Caco-2 (cell line): ENCODE results near the gene MED29. TPM values are rescaled to one million over a fixed set of nuclear protein-coding genes. Genes with fewer than 3 reads are reported as not detected.

ENCODE experiments used
- BruUV-seq: library from RNA; stranded (reverse); fragments of 400-500 nt; replicated peaks from 2 replicates; lab custom pipeline; 2021; lab: Mats Ljungman, UMichigan
- CTCF ChIA-PET: fragments of 300-600 bp; sonication (Branson Sonifier 250); formaldehyde crosslinking; loops from one replicate; lab custom pipeline; 2022; ENCODE audit warnings: antibody characterized with exemption; lab: Charles Lee
- POLR2A ChIA-PET: fragments of 300-600 bp; sonication (Branson Sonifier 250); formaldehyde crosslinking; loops from one replicate; lab custom pipeline; 2022; ENCODE audit warnings: antibody characterized with exemption; lab: Charles Lee
- DNase-seq, 2 experiments: peaks; one replicate each; pipeline versions ENCODE4 v3.0.0 to v3.0.0-alpha.2; 2020 to 2022
- H3K27me3 ChIP-seq: replicated peaks from 2 replicates; pipeline ENCODE4 v1.6.0; 2011; ENCODE audit warnings: low read length; ENCODE audit not compliant: control insufficient read depth, insufficient read depth
- H3K36me3 ChIP-seq: 2 replicates; pipeline ENCODE4 v1.5.1; 2011; ENCODE audit warnings: low read length; ENCODE audit not compliant: control insufficient read depth, insufficient read depth
- H3K4me1 ChIP-seq: fragments of 250-450 bp; sonication (Bioruptor Pico); 2 replicates; pipeline ENCODE4 v1.5.1; 2020; ENCODE audit warnings: mild to moderate bottlenecking
- H3K4me3 ChIP-seq: 2 replicates; pipeline ENCODE4 v1.5.1; 2011; ENCODE audit warnings: low read depth, mild to moderate bottlenecking, control low read depth, low read length
- H3K9me3 ChIP-seq: fragments of 250-450 bp; sonication (Bioruptor Pico); 2 replicates; pipeline ENCODE4 v1.5.1; 2020; ENCODE audit warnings: mild to moderate bottlenecking, moderate library complexity
- H3K27ac Mint-ChIP-seq: one replicate; pipeline ENCODE4 v1.8.0; 2022; ENCODE audit warnings: mixed read lengths; ENCODE audit not compliant: unreplicated experiment
- H3K27me3 Mint-ChIP-seq: one replicate; pipeline ENCODE4 v1.8.0; 2022; ENCODE audit warnings: mixed read lengths; ENCODE audit not compliant: insufficient read depth, unreplicated experiment
- H3K36me3 Mint-ChIP-seq: one replicate; pipeline ENCODE4 v1.8.0; 2022; ENCODE audit warnings: mild to moderate bottlenecking, mixed read lengths; ENCODE audit not compliant: insufficient read depth, unreplicated experiment
- H3K4me1 Mint-ChIP-seq: one replicate; pipeline ENCODE4 v1.8.0; 2022; ENCODE audit warnings: low read depth, mixed read lengths; ENCODE audit not compliant: unreplicated experiment
- H3K4me3 Mint-ChIP-seq: one replicate; pipeline ENCODE4 v1.8.0; 2022; ENCODE audit warnings: mild to moderate bottlenecking, moderate library complexity, mixed read lengths; ENCODE audit not compliant: unreplicated experiment
- H3K9me3 Mint-ChIP-seq: one replicate; pipeline ENCODE4 v1.8.0; 2022; ENCODE audit warnings: mixed read lengths; ENCODE audit not compliant: unreplicated experiment
- intact Hi-C: fragments of 100-400 bp; cut with micrococcal nuclease; formaldehyde crosslinking; loops from one replicate; pipeline ENCODE4 v1.10.0; 2022; ENCODE audit not compliant: unreplicated experiment
- total RNA-seq: library from RNA; stranded (reverse); gene quantifications from 2 replicates; pipeline ENCODE4 v1.2.3, GENCODE V29; 2022
- TF ChIP-seq, protein P1 (sequence below), 2 experiments: fragments of 200-600 bp in 1 of 2; IDR thresholded peaks; 1 replicate in 1 of 2; 2 replicates in 1 of 2; pipeline versions ENCODE4 v1.5.1 to v1.8.0; 2011 to 2022; ENCODE audit warnings: antibody characterized with exemption in 1 of 2, control low read depth in 1 of 2, inconsistent platforms in 1 of 2, low read depth in 1 of 2, low read length in 1 of 2, mild to moderate bottlenecking in 1 of 2, moderate library complexity in 1 of 2; ENCODE audit not compliant: insufficient read depth in 1 of 2, severe bottlenecking in 1 of 2, unreplicated experiment in 1 of 2

MED29 gene
- total RNA-seq, 1 experiment from 2014 or later: 50.8 TPM

DNA sequence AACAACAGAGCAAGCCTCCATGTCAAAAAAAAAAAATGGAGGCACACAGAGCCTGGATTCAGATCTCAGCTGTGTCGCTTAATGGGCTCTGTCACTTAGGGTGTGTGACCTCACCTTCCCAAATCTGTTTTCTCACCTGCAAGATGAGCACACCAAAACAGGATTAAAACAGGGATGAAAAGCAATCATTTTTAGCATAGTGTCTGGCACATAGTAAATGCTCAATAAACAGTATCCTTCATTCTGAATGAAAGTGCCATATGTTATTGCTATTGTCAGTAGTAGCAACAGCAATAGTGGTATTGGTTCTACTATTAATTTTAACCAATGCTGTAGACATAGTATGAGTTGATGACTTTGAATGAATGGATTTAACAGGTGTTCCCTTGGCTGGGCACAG, 25.6 kb upstream of the MED29 start:
- peaks cover 10% of the 10 kb centered on the region for H3K36me3 ChIP-seq
- H3K36me3 Mint-ChIP-seq: peaks cover 39% of the 10 kb centered on the region
- H3K9me3 ChIP-seq: no peaks in the 10 kb centered on the region
- no peak overlapping the region for H3K4me3 Mint-ChIP-seq
- no peaks in the 10 kb centered on the region for H3K4me1 ChIP-seq
- no TSS peak for BruUV-seq
- TF ChIP-seq, protein P1, sequence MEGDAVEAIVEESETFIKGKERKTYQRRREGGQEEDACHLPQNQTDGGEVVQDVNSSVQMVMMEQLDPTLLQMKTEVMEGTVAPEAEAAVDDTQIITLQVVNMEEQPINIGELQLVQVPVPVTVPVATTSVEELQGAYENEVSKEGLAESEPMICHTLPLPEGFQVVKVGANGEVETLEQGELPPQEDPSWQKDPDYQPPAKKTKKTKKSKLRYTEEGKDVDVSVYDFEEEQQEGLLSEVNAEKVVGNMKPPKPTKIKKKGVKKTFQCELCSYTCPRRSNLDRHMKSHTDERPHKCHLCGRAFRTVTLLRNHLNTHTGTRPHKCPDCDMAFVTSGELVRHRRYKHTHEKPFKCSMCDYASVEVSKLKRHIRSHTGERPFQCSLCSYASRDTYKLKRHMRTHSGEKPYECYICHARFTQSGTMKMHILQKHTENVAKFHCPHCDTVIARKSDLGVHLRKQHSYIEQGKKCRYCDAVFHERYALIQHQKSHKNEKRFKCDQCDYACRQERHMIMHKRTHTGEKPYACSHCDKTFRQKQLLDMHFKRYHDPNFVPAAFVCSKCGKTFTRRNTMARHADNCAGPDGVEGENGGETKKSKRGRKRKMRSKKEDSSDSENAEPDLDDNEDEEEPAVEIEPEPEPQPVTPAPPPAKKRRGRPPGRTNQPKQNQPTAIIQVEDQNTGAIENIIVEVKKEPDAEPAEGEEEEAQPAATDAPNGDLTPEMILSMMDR (IDR thresholded peaks at IDR 0.05; ENCODE audit: insufficient read depth in 1 of 2, low read depth in 1 of 2, low read length in 1 of 2, severe bottlenecking in 1 of 2, unreplicated experiment in 1 of 2): no peak
- no peak for DNase-seq
- ChIA-PET CTCF (no interaction called here), POLR2A (interaction anchor here (0.7 kb wide), 1 partner anchor 56 kb away, joined by 6 read pairs; no protein-coding TSS in a partner anchor)
- H3K27ac Mint-ChIP-seq: no peak overlapping the region
- H3K4me1 Mint-ChIP-seq: no peaks in the 10 kb centered on the region
- H3K9me3 Mint-ChIP-seq: no peaks in the 10 kb centered on the region
- no peak overlapping the region for H3K4me3 ChIP-seq
- intact Hi-C loops: no loop called here
- H3K27me3 ChIP-seq: no peaks in the 10 kb centered on the region
- no peaks in the 10 kb centered on the region for H3K27me3 Mint-ChIP-seq

DNA sequence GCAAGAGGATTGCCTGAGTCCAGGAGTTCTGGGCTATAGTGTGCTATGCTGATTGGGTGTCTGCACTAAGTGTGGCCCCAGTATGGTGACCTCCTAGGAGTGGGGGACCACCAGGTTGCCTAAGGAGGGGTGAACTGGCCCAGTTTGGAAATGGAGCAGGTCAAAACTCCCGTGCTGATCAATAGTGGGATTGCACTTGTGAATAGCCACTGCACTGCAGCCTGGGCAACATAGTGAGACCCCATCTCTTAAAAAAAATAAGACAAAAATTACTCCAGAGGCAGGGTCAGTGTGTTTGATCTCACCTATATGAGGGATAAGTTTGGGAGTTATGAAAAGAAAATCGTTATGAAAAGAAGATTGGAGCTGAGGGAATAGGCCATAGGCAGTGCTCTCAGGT, 22.0 kb upstream of the MED29 start:
- no peak for DNase-seq
- ChIA-PET CTCF (no interaction called here), POLR2A (no interaction called here)
- TF ChIP-seq, protein P1 (IDR thresholded peaks at IDR 0.05; ENCODE audit: insufficient read depth in 1 of 2, low read depth in 1 of 2, low read length in 1 of 2, severe bottlenecking in 1 of 2, unreplicated experiment in 1 of 2): no peak
- Mint-ChIP-seq H3K9me3 (no peaks in the 10 kb centered on the region), H3K4me3 (no peak overlapping the region), H3K4me1 (no peaks in the 10 kb centered on the region), H3K27ac (no peak overlapping the region), H3K27me3 (no peaks in the 10 kb centered on the region), H3K36me3 (peaks cover 57% of the 10 kb centered on the region)
- no peak overlapping the region for H3K4me3 ChIP-seq
- BruUV-seq: no TSS peak
- H3K4me1 ChIP-seq: no peaks in the 10 kb centered on the region
- H3K9me3 ChIP-seq: no peaks in the 10 kb centered on the region
- no peaks in the 10 kb centered on the region for H3K27me3 ChIP-seq
- intact Hi-C loops: no loop called here
- peaks cover 19% of the 10 kb centered on the region for H3K36me3 ChIP-seq

DNA sequence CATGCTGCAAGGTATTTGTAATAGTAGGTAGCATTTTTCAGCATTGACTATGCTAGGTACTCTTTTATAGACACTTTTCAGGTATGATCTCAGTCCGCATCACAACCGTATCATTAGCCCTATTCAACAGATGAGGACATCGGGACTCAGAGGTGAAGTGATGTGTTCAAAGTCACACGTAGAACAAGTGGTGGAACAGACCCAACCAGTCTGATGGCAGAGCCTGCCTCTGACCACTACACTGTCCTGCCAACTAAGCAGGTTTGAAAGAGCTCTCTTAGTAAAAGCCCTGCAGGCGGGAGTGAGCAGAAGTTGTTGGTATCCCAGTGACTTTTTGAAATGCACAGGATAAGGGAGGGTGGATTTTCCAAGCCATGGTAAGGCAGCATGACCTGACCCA, 20.4 kb upstream of the MED29 start:
- no peaks in the 10 kb centered on the region for H3K9me3 Mint-ChIP-seq
- no peaks in the 10 kb centered on the region for H3K27me3 ChIP-seq
- H3K4me1 Mint-ChIP-seq: no peaks in the 10 kb centered on the region
- peaks cover 17% of the 10 kb centered on the region for H3K36me3 ChIP-seq
- no peak for DNase-seq
- no peak overlapping the region for H3K4me3 ChIP-seq
- intact Hi-C loops: no loop called here
- no peaks in the 10 kb centered on the region for H3K27me3 Mint-ChIP-seq
- TF ChIP-seq, protein P1 (IDR thresholded peaks at IDR 0.05; ENCODE audit: insufficient read depth in 1 of 2, low read depth in 1 of 2, low read length in 1 of 2, severe bottlenecking in 1 of 2, unreplicated experiment in 1 of 2): no peak
- H3K36me3 Mint-ChIP-seq: peaks cover 48% of the 10 kb centered on the region
- no peak overlapping the region for H3K4me3 Mint-ChIP-seq
- H3K4me1 ChIP-seq: no peaks in the 10 kb centered on the region
- no peaks in the 10 kb centered on the region for H3K9me3 ChIP-seq
- ChIA-PET POLR2A (interaction anchor here (0.7 kb wide), 1 partner anchor 15 kb away, joined by 5 read pairs; no protein-coding TSS in a partner anchor), CTCF (no interaction called here)
- no peak overlapping the region for H3K27ac Mint-ChIP-seq
- BruUV-seq: no TSS peak
